HL-60 (cell line): Measurements from ENCODE around the gene IGFBP4.

Experiments
- DNase-seq, 2 experiments: peaks; one replicate each; pipeline ENCODE4 v3.0.0-alpha.2; 2010 to 2020; ENCODE audit warnings: low read depth in 1 of 2, low spot score in 1 of 2
- H3K27ac ChIP-seq: fragments of 250-450 bp; sonication (Bioruptor Pico); replicated peaks from 2 replicates; pipeline ENCODE4 v1.5.1; 2020; ENCODE audit warnings: mild to moderate bottlenecking, moderate library complexity
- H3K27me3 ChIP-seq: fragments of 250-450 bp; sonication (Bioruptor Pico); 2 replicates; pipeline ENCODE4 v1.5.1; 2021; ENCODE audit warnings: mild to moderate bottlenecking, moderate library complexity; ENCODE audit not compliant: insufficient read depth, poor library complexity, severe bottlenecking
- H3K4me3 ChIP-seq: replicated peaks from 2 replicates; pipeline ENCODE4 v1.5.1; 2011; ENCODE audit warnings: mild to moderate bottlenecking, control low read depth, low read length; ENCODE audit not compliant: insufficient read depth
- GABPA ChIP-seq: IDR thresholded peaks from 2 replicates; pipeline ENCODE4 v1.6.1; 2012; ENCODE audit warnings: low read depth
- POLR2AphosphoS5 ChIP-seq: IDR thresholded peaks from 2 replicates; pipeline ENCODE4 v1.6.1; 2012; ENCODE audit warnings: low read depth
- REST ChIP-seq: IDR thresholded peaks from 2 replicates; pipeline ENCODE4 v1.6.1; 2012; ENCODE audit warnings: low read depth; ENCODE audit not compliant: insufficient replicate concordance
- SPI1 ChIP-seq: IDR thresholded peaks from 2 replicates; pipeline ENCODE4 v1.6.1; 2012; ENCODE audit warnings: low read depth, mild to moderate bottlenecking, borderline replicate concordance
- TF ChIP-seq, protein P1 (sequence below): IDR thresholded peaks from one replicate; pipeline ENCODE4 v1.5.1; 2011; ENCODE audit warnings: low read length, control low read depth, inconsistent platforms; ENCODE audit not compliant: insufficient read depth

Gene IGFBP4

DNA sequence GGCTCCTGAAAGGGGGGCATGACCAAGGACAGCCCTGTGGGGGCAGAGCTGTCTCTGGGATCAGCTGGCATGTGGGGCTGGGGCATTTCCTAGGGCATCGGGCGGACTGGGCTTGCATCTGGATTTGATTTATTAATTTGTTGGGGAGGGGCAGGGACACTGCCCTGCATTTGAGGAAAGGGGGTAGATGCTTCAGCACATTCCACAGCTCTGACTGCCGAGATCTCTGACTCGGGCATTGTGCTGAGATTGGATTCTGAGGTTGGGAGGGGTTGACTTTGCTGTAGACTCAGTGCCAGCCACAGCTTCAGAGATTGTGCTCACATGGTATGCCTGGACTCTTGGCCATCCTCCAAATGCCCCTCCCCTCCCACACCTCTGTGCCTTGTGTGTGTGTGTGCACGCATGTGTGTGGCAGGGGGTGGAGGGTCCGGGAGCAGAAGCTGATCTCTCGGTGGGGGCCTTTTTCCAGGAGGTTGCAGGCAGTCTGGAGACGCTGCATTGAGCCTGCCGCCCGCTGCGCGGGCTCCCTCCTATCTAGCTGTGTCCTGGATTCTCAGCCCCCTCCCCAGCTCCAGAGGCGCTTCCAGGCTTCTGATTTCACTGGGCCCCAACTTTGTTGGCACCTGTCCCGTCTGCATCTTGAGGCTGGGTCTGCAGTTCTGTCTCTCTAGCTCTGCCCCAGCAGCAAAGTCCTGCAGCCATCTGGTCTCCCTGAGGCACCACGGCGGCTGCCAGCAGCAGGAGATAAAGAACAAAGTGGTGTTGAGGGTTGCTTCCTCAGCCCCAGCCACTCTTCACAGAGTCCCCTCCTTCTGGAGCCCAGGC lies 14.9 kb downstream of the IGFBP4 start:
- no peak overlapping the region for H3K4me3 ChIP-seq
- DNase-seq, result no peak

DNA sequence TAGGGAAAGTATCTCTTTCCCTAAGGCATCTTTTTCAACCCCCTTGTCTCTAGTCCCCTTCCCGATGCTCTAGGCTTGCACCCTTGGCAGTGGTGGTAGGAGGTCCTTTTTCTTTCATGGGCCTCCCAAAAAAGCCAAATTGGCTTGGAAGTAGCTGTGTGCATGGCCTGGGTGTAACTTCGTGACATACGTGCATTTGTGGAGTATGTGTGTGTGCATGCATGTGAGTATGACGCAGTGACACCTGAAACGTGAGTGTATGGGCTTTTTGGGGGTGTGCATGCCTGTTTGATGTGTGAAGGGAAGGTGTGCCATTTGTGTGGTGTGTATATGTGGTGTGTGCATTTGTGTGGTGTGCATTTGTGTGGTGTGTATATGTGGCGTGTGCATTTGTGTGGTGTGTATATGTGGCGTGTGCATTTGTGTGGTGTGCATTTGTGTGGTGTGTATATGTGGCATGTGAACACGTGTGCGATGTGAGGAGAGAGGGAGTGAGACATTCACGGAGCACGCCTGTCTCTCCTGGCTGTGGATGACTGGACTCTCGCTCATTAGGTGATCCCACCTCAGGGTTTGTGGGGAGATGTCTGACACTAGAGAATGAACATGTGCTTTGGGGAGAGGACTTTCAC lies 15.7 kb downstream of the IGFBP4 start:
- Histone ChIP-seq H3K27me3 (peaks cover 3% of the 10 kb centered on the region), H3K4me3 (no peak overlapping the region), H3K27ac (no peak overlapping the region)
- TF ChIP-seq POLR2AphosphoS5 (no peak), GABPA (no peak), REST (no peak), SPI1 (no peak)
- TF ChIP-seq, protein P1, sequence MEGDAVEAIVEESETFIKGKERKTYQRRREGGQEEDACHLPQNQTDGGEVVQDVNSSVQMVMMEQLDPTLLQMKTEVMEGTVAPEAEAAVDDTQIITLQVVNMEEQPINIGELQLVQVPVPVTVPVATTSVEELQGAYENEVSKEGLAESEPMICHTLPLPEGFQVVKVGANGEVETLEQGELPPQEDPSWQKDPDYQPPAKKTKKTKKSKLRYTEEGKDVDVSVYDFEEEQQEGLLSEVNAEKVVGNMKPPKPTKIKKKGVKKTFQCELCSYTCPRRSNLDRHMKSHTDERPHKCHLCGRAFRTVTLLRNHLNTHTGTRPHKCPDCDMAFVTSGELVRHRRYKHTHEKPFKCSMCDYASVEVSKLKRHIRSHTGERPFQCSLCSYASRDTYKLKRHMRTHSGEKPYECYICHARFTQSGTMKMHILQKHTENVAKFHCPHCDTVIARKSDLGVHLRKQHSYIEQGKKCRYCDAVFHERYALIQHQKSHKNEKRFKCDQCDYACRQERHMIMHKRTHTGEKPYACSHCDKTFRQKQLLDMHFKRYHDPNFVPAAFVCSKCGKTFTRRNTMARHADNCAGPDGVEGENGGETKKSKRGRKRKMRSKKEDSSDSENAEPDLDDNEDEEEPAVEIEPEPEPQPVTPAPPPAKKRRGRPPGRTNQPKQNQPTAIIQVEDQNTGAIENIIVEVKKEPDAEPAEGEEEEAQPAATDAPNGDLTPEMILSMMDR, result no peak
- DNase-seq, result no peak

More for the DNA sequence above, 14.9 kb downstream of the IGFBP4 start:
- TF ChIP-seq SPI1 (no peak), GABPA (no peak), POLR2AphosphoS5 (no peak), REST (no peak)
- TF ChIP-seq, protein P1, result no peak
- Histone ChIP-seq H3K27me3 (peaks cover 3% of the 10 kb centered on the region), H3K27ac (no peak overlapping the region)

DNA sequence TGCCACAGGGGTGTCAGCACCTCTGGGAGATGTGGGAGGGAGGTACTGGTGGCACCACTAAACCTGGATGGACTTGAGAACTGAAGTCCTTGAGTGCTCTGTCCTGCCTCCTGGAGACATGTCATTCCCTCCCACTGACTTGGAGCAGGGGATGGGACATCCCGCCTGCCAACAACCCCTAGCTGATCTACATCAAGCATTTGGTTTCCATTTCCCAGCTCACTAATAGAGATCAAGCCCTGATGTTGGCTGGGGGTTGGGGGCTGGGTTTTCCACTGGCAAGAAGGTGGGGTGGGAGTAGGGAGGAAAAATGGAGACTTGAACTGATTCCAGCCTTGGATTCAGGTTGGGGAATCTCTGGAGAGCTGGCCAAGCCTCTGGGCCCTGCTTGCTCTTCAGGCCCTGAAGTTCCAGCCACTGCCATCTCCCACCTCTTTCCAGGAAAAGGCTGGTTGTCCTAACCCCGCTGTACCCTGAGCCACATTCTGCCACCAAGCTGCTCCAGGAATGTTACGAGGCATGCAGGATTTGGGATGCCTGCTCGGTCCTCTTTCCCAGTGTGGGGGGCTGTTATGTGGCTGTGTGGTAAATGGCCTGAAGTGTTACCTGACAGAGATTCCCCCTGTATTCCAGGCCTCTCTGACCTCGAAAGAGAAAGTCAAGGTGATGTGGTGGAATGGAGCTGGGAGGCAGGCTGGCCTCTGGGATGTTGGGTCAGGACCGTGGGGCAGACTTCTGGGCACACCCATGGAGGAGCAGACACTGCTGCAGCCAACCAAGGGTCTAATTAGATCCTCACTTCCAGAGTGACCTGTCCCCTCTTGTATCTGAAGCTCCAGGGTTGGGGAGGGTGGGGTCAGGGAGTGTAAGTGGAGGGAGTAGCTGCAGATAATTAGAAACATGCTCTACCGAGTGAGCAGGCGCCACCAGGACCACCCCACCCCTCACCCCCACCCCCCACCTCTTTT lies 16.7 kb downstream of the IGFBP4 start:
- DNase-seq, result no peak
- H3K27me3 ChIP-seq, result peaks cover 3% of the 10 kb centered on the region
- H3K4me3 ChIP-seq, result no peak overlapping the region
- H3K27ac ChIP-seq, result no peak overlapping the region
- TF ChIP-seq REST, result no peak
- TF ChIP-seq GABPA, result no peak
- TF ChIP-seq POLR2AphosphoS5, result no peak
- TF ChIP-seq, protein P1, result no peak
- no peak for TF ChIP-seq SPI1
